AG10803 (cell line): Measurements from ENCODE around the gene CNTNAP2.

Experiments
- DNase-seq: peaks from one replicate; pipeline ENCODE4 v3.0.0; 2010; ENCODE audit warnings: low read depth
- H3K4me3 ChIP-seq: 2 replicates; pipeline ENCODE4 v1.5.1; 2011; ENCODE audit warnings: mild to moderate bottlenecking, low read length, control low read depth
- CTCF ChIP-seq: conservative IDR thresholded peaks from 2 replicates; pipeline ENCODE4 v1.5.1; 2011; ENCODE audit warnings: mild to moderate bottlenecking, low read length, control low read depth, inconsistent platforms

The CNTNAP2 gene

GRCh38 chr7:146405737-146406136 is 289.1 kb downstream of the CNTNAP2 start:
- TF ChIP-seq CTCF: no peak
- DNase-seq: no peak
- no peak overlapping the region for H3K4me3 ChIP-seq

- no peak overlapping the region for H3K4me3 ChIP-seq
- no peak for TF ChIP-seq CTCF
- DNase-seq: no peak
Observed at GRCh38 chr7:146411975-146412374, 295.4 kb downstream of the CNTNAP2 start.

GRCh38 chr7:146412781-146413180 is 296.2 kb downstream of the CNTNAP2 start:
- no peak overlapping the region for H3K4me3 ChIP-seq
- TF ChIP-seq CTCF: no peak

GRCh38 chr7:146414373-146414772 is 297.8 kb downstream of the CNTNAP2 start:
- TF ChIP-seq CTCF: no peak
- no peak for DNase-seq
- no peak overlapping the region for H3K4me3 ChIP-seq

More at GRCh38 chr7:146412781-146413180, 296.2 kb downstream of the CNTNAP2 start:
- DNase-seq: no peak

- no peak overlapping the region for H3K4me3 ChIP-seq
- no peak for DNase-seq
- TF ChIP-seq CTCF: no peak
Observed at GRCh38 chr7:146414937-146415336, 298.3 kb downstream of the CNTNAP2 start.

- TF ChIP-seq CTCF: no peak
- no peak for DNase-seq
- H3K4me3 ChIP-seq: no peak overlapping the region
Observed at GRCh38 chr7:146417176-146417575, 300.6 kb downstream of the CNTNAP2 start.

- TF ChIP-seq CTCF: no peak
- H3K4me3 ChIP-seq: no peak overlapping the region
- no peak for DNase-seq
Observed at GRCh38 chr7:146423446-146423845, 306.8 kb downstream of the CNTNAP2 start.
